GM19099 (cell line): ENCODE data around the gene L3MBTL1.
A peak's percentile ranks its signal among the peaks of the same experiment; 100 is the strongest.

Experiments used
- POLR2A ChIP-seq: IDR thresholded peaks from 3 replicates; pipeline ENCODE4 v1.6.1; 2011; ENCODE audit warnings: low read depth; ENCODE audit not compliant: insufficient read length; ENCODE audit errors: extremely low read depth

The L3MBTL1 gene

GRCh38 chr20:43586641-43587040 is 79.1 kb downstream of the L3MBTL1 start:
- no peak for TF ChIP-seq POLR2A

GRCh38 chr20:43590036-43590391 is 82.5 kb downstream of the L3MBTL1 start:
- no peak for TF ChIP-seq POLR2A

GRCh38 chr20:43590392-43591303 is 83.2 kb downstream of the L3MBTL1 start, which contains the start of gene IFT52:
Gene IFT52 (plus strand): TSS chr20:43590937. CDS start chr20:43594699, 3,762 bp downstream.
- TF ChIP-seq POLR2A: peak; percentile 66
